ENCODE results near the gene TBC1D2B.

GRCh38 chr15:77992356-77993222 lies 84.9 kb downstream of the TBC1D2B start:
- TF ChIP-seq CTCF (optimal IDR thresholded peaks at IDR 0.05 in 1 of 3, IDR thresholded peaks at IDR 0.05 in 1 of 3, conservative IDR thresholded peaks at IDR 0.05 in 1 of 3; ENCODE audit: extremely low read depth in 1 of 3, insufficient read depth in 2 of 3, low read length in 3 of 3) (no peak), EZH2 (IDR thresholded peaks at IDR 0.05; ENCODE audit: low read length) (no peak)

All from keratinocyte (primary cell).